ENCODE measurements around the gene COL13A1. TPM values are rescaled to one million over a fixed set of nuclear protein-coding genes. Genes with fewer than 3 reads are reported as not detected.
A peak's percentile ranks its signal among the peaks of the same experiment; 100 is the strongest.

COL13A1 gene
- 6.3 TPM for polyA plus RNA-seq (2013, experiment 1 of 2; ENCODE audit: insufficient read length)
- polyA plus RNA-seq (2013, experiment 2 of 2; ENCODE audit: insufficient read length): 6.3 TPM

GRCh38 chr10:69801434-69802315, at the start of gene COL13A1:
Gene COL13A1, plus strand, starts transcription at chr10:69801906. Its CDS starts 518 bp downstream, at chr10:69802424.
- DNase-seq: peak; percentile 72

DNA sequence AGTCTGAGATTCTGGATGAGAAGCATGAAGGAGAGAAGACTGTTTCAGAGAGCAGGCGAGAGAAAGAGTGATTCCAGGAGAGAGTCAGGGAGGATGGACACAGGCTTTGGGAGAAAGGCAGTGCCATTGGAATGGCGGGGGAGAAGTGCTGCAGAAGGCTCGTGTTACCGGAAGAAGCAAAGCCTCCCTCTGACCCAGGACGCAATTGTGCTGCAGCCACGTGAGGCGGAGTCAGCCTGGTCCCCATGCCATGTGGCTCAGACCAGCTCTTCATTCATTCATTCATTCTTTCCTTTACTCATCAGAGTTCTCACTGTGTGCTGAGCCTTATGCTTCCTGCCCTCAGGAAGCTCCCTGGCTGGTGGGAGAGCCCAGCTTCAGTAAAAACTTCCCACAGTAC, 49.2 kb upstream of the COL13A1 start:
- DNase-seq: no peak

DNA sequence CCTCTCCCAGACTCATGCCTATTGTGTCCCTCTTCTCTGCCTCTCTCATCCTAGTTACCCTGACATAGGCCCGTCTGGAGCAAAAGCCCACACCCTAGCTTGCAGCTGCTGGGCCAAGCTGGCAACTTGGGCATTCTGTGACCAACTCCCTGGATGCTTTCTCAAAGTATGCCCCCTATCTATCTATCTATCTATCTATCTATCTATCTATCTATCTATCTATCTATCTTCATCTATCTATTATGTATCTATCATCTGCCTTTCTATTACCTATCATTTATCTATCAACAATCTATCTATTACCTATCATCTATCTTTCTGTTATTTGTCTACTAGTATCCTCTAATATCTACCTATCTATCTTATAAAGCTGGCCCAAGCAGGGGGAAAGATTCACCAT, 45.4 kb upstream of the COL13A1 start:
- no peak for DNase-seq

DNA sequence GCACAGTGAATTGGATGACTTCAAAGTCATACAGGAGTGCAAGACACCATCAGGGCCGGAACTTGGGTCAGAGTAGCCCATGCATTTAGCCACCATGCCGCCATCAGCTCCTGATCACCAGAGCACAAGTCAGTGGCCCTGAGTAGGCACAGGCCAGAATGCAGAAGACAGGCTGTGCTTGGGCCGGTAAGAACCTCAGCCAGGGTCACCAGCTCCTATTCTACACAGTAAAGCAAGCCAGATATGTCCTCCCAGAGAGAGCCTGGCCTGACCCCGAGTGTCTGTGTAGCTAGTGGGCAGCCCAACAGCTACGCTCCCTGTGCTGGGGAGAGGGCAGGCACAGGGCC, 44.5 kb upstream of the COL13A1 start:
- no peak for DNase-seq

GRCh38 chr10:69757553-69758309, 44.0 kb upstream of the COL13A1 start:
- peak; percentile 86 for DNase-seq

DNA sequence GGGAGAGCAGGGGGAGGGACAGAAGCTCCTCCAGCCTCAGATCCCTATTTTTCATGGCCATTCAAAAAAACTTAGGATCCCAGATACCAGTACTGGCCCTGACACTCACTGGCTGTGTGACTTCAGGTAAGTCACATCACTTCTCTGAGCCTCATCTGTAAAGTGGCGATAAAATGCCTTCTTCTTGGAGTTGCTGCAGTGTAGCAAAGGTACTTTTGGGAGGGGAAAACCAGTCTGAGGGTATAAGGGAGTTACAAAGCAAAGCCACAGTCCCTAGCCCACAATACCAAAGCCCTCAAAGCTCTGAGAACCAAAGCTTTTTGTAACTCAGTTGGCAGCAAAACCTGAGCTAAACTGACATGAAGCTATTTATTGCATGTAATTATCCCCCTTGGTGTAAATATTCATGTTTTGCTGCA, 43.4 kb upstream of the COL13A1 start:
- no peak for DNase-seq

GRCh38 chr10:69759641-69760040, 42.1 kb upstream of the COL13A1 start:
- peak; percentile 30 for DNase-seq

GRCh38 chr10:69760072-69760471, 41.6 kb upstream of the COL13A1 start:
- peak; percentile 55 for DNase-seq

GRCh38 chr10:69761320-69761719, 40.4 kb upstream of the COL13A1 start:
- DNase-seq: no peak

DNA sequence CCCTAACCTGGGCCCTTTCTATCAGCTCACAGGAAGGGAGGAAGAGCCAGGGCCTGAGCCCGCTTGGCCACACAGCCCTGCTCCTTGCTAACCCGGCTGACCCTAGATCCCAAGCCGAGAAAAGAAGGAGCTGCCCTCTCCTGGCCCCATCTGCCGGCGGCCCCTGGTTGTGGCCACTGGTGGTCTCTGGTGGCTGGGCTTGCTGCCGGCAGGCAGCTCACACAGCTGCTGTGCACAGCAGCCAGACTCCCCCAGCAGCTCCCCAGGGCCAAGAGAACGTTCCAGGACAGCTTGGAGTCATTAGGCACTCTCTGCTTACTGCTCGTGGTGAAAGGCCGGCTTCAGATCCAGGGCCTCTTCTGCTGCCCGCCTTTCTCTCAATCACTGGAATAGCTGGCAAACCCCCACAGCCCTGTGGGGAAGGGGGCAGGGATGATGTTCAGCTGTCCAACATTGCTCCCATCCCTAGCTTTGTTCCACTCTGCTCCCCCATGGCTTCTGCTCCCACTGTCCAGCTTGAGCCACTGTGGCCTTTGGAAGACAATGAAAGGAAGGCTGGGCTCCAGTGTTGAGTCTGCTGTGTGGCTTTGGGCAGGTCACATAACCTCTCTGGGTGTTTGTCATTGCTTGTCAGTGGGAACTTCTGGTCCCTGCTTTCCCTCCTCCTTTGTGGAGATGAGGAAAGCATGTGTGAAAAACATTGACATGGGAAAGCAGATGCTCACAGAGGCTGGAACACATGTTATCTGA, 35.4 kb upstream of the COL13A1 start:
- peak; percentile 63 for DNase-seq

DNA sequence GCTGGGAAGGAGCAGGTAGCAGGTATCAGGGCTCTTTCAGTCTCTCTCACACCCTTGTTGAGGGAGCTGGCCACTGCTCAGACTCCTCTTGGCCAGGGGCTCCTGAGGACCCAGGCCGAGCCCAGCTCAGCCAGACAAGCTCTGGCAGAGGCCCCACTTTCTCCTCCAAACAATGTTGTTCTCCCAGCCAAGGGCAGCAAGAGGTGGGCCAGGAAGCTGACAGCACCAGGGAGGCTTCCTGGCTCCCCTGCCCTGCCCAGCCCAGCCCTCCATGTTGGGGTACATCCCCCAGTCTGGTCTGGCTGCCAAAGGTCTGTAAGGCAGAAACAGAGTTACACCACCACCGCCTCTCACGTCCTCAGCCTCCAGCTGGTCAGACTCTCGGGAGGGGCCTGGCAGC, 33.9 kb upstream of the COL13A1 start:
- DNase-seq: no peak

DNA sequence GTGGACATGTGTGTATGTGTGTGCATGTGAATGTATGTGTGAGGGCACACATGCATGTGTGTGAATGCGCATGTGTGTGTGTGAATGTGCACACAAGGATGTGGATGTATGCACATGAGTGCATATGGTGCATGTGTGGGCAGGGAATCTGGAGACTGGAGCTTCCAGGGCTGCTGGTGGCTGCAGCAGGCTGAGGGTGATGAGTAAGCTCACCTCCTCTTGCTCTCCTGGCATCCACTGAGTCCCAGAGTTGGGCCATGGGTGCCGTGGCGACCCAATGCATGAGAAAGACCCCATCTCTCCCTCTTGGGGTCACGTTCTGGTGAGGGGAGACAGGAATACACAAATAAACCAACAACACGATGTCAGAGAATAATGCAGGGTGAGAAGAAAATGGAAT, 33.3 kb upstream of the COL13A1 start:
- no peak for DNase-seq

DNA sequence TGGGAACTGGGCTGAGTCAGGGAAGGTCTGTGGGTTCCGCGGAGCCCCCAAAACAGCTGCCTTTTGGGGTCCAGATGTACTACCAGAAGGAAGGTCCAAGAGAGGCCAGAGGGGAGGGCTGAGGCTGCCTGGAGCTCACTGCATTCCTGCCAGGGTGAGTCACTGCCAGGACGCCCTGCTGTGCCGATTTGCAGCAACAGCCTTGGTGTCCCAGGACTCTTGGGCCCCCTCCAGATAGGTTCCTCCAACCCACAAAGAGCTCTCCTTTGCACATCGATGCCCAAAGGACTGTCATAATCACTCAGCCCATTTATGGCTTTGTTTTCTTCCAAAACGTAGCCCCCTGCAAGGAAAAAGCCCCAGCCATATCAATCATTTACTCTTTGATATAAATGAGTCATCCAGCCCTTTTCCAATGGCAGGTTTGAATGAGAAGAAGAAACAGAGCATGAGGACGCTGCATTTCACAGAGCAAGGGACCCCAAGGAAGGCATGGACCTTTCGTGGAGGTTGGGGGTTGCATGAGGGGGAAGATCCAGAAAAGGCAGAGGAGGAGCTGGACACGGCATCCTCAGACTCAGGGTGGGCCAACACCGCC, 32.2 kb upstream of the COL13A1 start:
- peak; percentile 84 for DNase-seq

DNA sequence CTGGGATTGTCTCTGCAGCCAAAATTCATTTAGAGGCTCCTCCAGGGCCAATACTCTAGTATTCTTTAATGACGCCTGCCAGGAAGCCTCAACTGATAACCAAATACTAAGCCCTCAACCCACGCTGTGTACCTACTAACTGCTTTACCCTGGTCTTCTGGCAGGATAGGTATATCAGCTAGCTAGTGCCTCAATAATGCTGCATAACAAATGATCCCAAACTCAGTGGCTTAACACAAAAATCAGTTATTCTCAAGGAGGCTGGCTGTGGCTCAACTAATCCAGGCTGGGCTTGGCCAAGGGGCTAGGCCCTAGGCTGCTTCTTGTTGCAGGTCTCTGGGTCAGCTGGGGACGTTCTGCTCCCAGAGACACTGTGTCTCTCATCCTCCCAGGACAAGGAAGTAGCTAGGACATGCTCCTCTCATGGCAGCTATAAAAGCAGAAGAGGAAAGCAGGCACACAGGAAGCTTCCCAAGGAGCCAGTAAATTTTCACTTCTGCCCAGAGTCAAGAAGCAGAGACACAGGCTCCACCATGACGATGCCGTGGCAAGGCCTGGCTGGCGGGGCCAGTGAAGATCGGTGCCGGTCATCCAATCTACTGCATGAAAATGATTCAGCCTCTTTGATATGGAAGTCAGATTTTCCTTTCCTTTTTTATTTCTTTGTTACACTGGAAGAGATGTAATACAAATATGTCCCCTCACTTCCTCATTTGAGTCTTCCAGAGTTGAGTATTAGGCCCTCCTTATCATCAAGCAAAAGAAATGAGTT, 28.6 kb upstream of the COL13A1 start:
- no peak for DNase-seq

- DNase-seq: no peak
Observed at GRCh38 chr10:69774596-69774995, 27.1 kb upstream of the COL13A1 start.

- no peak for DNase-seq
Observed at GRCh38 chr10:69780077-69780476, 21.6 kb upstream of the COL13A1 start.

GRCh38 chr10:69781576-69781975, 20.1 kb upstream of the COL13A1 start:
- no peak for DNase-seq

- DNase-seq: no peak
Observed at GRCh38 chr10:69783515-69783914, 18.2 kb upstream of the COL13A1 start.

GRCh38 chr10:69786791-69787190, 14.9 kb upstream of the COL13A1 start:
- DNase-seq: peak; percentile 31

- DNase-seq: no peak
Observed at GRCh38 chr10:69787681-69788080, 14.0 kb upstream of the COL13A1 start.

DNA sequence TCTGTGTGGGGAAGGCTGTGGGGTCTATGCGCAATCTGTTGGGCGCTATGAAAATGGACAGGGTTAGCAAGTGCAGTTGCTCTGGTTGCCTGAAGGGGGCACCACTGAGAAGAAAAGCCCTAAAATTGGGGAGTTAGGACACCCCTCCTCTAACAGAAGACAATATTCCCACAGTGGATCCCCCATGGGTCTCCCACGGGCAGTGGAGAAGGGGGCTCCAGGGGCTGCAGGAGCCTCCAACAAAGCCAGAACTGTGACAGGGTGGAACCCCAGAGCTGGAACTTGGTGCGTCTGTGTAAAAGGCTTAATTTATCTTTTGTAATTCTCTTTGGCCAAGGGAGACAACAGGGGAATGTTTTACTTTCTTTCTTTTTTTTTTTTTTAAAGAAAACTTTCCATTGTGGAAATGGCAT, 12.5 kb upstream of the COL13A1 start:
- no peak for DNase-seq

- DNase-seq: no peak
Observed at GRCh38 chr10:69791812-69792211, 9.9 kb upstream of the COL13A1 start.

Data from fibroblast of skin of abdomen (primary cell).